Measurements from ENCODE around the gene DDX39A.

- no peak for TF ChIP-seq POLR2A (IDR thresholded peaks at IDR 0.05)
- no peak for TF ChIP-seq CTCF (IDR thresholded peaks at IDR 0.05)
Observed at GRCh38 chr19:14409146-14410023, 9.8 kb downstream of the DDX39A start.

Data from adrenal gland (tissue), 5 donors.